Measurements from ENCODE around the gene USP5. TPM values are rescaled to one million over a fixed set of nuclear protein-coding genes. Genes with fewer than 3 reads are reported as not detected.

The USP5 gene
- total and polyA plus RNA-seq, 2 of the 8 experiments (the other 6 are each of a cell fraction or from before 2014, with no cell fraction given), result 66.5 to 148 TPM

DNA sequence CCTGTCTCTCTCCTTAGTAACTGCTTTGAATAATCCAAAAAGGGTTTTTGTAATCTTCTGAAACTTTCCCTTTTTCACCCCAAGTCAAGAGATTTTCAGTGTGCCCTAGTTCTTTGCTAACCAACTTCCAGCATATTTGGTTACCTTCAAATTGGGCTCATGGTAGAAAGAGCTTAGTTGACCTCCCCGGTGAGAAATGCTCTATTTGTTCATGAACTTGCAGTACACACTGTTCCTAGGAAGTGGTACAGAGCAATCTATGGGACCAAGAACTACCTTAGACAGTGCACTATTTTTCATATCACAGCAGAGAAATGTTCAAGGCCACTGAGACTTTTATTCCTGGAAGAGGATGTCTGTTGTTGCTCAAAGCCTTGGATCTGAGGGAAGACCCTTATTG, 1.7 kb downstream of the USP5 start:
- no peak for DNase-seq (ENCODE audit: low read depth in 1 of 2, low spot score in 2 of 2)
- Histone ChIP-seq H3K36me3 (ENCODE audit: control insufficient read depth in 2 of 4, insufficient read depth in 4 of 4, low read length in 3 of 4) (peaks cover 12 to 37% (median 35%) of the 10 kb centered on the region in 4 experiments; a peak in 7 of 8 replicates), H3K18ac (ENCODE audit: extremely low read depth, low read length) (no peak overlapping the region), H2BK12ac (ENCODE audit: low read depth, low read length) (no peak overlapping the region), H3K56ac (replicated peaks; ENCODE audit: insufficient read length, low read depth, low read length) (no peak overlapping the region), H3K14ac (ENCODE audit: insufficient read length) (no peak overlapping the region), H3K79me1 (ENCODE audit: low read depth, low read length) (no peaks in the 10 kb centered on the region; the same call in 1 of the 2 replicates), H3K4me3 (ENCODE audit: extremely low read depth in 1 of 4, insufficient read depth in 2 of 4, low read depth in 3 of 4, low read length in 4 of 4) (peak overlapping the region in 1 of 4 experiments; percentile 79; a peak in 2 of 8 replicates), H3K27ac (ENCODE audit: low read depth, low read length) (no peak overlapping the region), H4K91ac (replicated peaks; ENCODE audit: insufficient read length, low read length) (no peak overlapping the region), H4K5ac (ENCODE audit: insufficient read length, low read depth, low read length) (no peak overlapping the region), H4K20me1 (replicated peaks in 1 of 2; ENCODE audit: control insufficient read depth in 1 of 2, insufficient read depth in 2 of 2, low read length in 2 of 2) (peaks cover 0 to 5% of the 10 kb centered on the region in 2 experiments), H3K27me3 (replicated peaks in 1 of 4; ENCODE audit: control insufficient read depth in 3 of 4, extremely low read depth in 1 of 4, insufficient read depth in 3 of 4, low read length in 3 of 4) (no peaks in the 10 kb centered on the region), H2BK5ac (ENCODE audit: low read depth, low read length) (no peak overlapping the region), H3K23ac (ENCODE audit: insufficient read length) (no peak overlapping the region), H3K79me2 (ENCODE audit: control insufficient read depth in 1 of 2, insufficient read depth in 2 of 2, low read length in 2 of 2) (peaks cover 0 to 29% of the 10 kb centered on the region in 2 experiments; a peak in 2 of 4 replicates), H2BK120ac (replicated peaks; ENCODE audit: low read depth, low read length) (no peak overlapping the region), H4K8ac (ENCODE audit: extremely low read depth, insufficient read depth, low read length) (no peak overlapping the region), H3K9me3 (ENCODE audit: insufficient read depth in 2 of 2, low read depth in 1 of 2, low read length in 1 of 2) (no peaks in the 10 kb centered on the region), H2AK5ac (ENCODE audit: low read depth, low read length) (no peak overlapping the region), H3K4me1 (replicated peaks in 1 of 4; ENCODE audit: control insufficient read depth in 3 of 4, insufficient read depth in 4 of 4, low read length in 3 of 4) (peaks cover 0 to 14% (median 3%) of the 10 kb centered on the region in 4 experiments; a peak in 5 of 7 replicates), H2AFZ (ENCODE audit: low read length) (no peak overlapping the region), H3K4ac (replicated peaks; ENCODE audit: insufficient read length, low read depth, low read length) (no peak overlapping the region), H2BK20ac (ENCODE audit: low read length) (no peak overlapping the region), H2BK15ac (ENCODE audit: low read length) (no peak overlapping the region), H3K23me2 (ENCODE audit: low read depth, low read length) (peaks cover 11% of the 10 kb centered on the region), H3K9ac (replicated peaks in 1 of 4; ENCODE audit: extremely low read depth in 1 of 4, low read depth in 3 of 4, low read length in 3 of 4) (0 out of 7 replicates have a peak overlapping the region, but pooled peaks of 1 of the 4 experiments have one; percentile 61), H3K4me2 (ENCODE audit: insufficient read depth in 1 of 2, low read depth in 2 of 2, low read length in 2 of 2) (peak overlapping the region; percentile 90 to 96; a peak in 1 of 4 replicates)
- 100% methylated on average over 1 of the region's 1 CpG; no CpG with 5 or more reads in 1 of the 2 experiments for WGBS, 2 experiments (ENCODE audit: extremely low coverage in 1 of 2, insufficient coverage in 1 of 2, insufficient read length in 1 of 2, insufficient replicate concordance in 2 of 2, low coverage in 1 of 2, low lambda C conversion rate in 2 of 2, missing lambda C conversion rate in 1 of 2)
- TF ChIP-seq KDM1A (IDR thresholded peaks at IDR 0.05; ENCODE audit: borderline replicate concordance, low read length), result no peak
- TF ChIP-seq SIX5 (IDR thresholded peaks at IDR 0.05; ENCODE audit: low read depth, low read length), result no peak
- no peak for TF ChIP-seq RNF2 (IDR thresholded peaks at IDR 0.05; ENCODE audit: borderline replicate concordance, low read depth, low read length, missing control alignments, poor library complexity, severe bottlenecking)
- TF ChIP-seq CHD1 (IDR thresholded peaks at IDR 0.05; ENCODE audit: low read depth, low read length), result no peak
- TF ChIP-seq HDAC2 (IDR thresholded peaks at IDR 0.05; ENCODE audit: borderline replicate concordance in 1 of 2, low read depth in 2 of 2, low read length in 2 of 2), result no peak
- TF ChIP-seq RBBP5 (IDR thresholded peaks at IDR 0.05; ENCODE audit: borderline replicate concordance, low read depth, low read length), result no peak
- TF ChIP-seq, protein P1, sequence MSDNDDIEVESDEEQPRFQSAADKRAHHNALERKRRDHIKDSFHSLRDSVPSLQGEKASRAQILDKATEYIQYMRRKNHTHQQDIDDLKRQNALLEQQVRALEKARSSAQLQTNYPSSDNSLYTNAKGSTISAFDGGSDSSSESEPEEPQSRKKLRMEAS (IDR thresholded peaks at IDR 0.05), result no peak
- no peak for TF ChIP-seq BRCA1 (IDR thresholded peaks at IDR 0.05; ENCODE audit: low read depth, low read length)
- no peak for TF ChIP-seq CBX8 (IDR thresholded peaks at IDR 0.05; ENCODE audit: borderline replicate concordance, low read depth, low read length)
- TF ChIP-seq RAD21 (IDR thresholded peaks at IDR 0.05 in 1 of 2, conservative IDR thresholded peaks at IDR 0.05 in 1 of 2; ENCODE audit: low read depth in 2 of 2, low read length in 2 of 2), result no peak
- TF ChIP-seq SP4 (IDR thresholded peaks at IDR 0.05; ENCODE audit: low read length), result no peak
- TF ChIP-seq RFX5 (IDR thresholded peaks at IDR 0.05; ENCODE audit: borderline replicate concordance, low read depth, low read length), result no peak
- POLR2A ChIA-PET (ENCODE audit: partially characterized antibody), result interaction anchor here (1.1 to 25.7 kb wide), 7 partner anchors 14 to 130 kb away, joined by 4 to 588 read pairs (median 22); partner anchors contain the start of genes C12orf57, COPS7A, GNB3 and GPR162
- CTCF ChIA-PET (ENCODE audit: partially characterized antibody), result interaction anchor here (0.6 to 19.8 kb wide), 10 partner anchors 9 to 273 kb away, joined by 3 to 292 read pairs (median 5); partner anchors contain the start of genes COPS7A, GNB3, MLF2 and P3H3
- FAIRE-seq, result no peak

Measured in H1 (cell line).